Eye (tissue), 1 donor: ENCODE data around the gene NFIA.

ENCODE experiments used
- DNase-seq: peaks from one replicate; pipeline ENCODE4 v3.0.0-alpha.2; 2015

Gene NFIA

GRCh38 chr1:61082311-61083012 is at the start of gene NFIA:
TSS of gene NFIA (plus strand) at chr1:61082561.
- DNase-seq = peak; percentile 87

GRCh38 chr1:61035880-61036279 is 46.5 kb upstream of the NFIA start:
- DNase-seq = no peak

DNA sequence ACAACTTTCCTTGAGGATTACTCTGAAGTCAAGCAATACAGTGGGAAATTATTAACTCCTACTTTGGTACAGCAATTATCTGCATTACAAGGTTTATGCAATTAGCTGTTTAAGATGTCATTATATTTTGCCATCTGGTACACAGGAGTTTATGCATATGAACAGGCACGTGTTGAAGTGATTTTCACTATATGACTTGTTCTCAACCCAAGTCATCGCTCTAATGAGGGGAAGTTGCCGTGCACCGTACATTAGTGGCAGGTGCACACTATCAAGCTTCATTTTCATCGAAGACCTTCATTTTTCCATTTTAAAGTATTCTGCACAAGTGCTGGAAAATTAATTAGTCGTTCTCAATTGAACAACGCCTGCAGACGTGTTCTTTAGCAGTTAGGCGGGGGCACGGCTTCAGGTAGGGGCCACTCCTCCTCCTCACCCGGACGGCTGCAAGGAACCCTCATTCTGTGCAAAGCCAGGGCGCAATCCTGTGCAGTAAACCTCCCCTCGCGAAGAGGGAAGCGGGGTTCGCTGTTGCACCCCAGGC is 39.8 kb upstream of the NFIA start:
- no peak for DNase-seq

DNA sequence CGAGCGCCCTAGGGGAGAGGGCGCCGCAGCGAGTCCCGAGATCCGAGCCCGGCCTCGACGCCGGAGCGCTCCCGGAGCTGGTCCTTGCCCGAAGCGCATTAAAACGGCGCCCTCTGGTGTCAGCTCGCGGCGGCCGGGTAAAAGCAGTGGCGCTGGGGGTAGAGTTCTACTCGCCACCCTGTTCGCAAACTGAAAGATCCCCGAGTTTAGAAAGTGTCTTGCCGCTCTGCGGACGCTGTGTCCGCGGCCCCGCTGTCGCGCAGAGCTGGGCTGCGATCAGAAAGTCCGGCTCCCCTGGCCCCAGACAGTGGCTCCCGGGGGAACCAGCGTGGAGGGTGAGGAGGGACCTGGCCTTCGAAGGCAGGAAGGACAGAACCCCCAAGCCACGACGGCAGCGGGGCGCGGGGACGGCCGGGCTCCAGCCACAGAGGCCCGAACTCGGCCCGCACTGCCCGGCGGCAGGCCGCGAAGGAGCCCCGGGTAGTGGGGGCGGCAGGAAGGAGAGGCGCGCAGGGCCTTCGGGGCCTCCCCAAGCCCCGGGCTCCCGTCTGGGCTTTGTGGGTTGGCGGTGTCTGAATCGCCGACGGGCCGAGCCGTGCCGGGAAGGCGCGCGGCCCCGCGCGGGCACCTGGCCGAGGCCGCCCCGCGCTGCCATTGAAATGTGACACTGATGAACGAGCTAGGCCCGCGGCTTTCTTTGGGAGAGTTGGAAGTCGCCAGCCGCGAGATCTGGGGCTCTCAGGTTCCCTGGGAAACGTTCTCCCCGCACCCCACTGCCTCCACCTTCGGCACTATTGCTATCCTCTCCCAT is 39.1 kb upstream of the NFIA start:
- peak; percentile 90 for DNase-seq

DNA sequence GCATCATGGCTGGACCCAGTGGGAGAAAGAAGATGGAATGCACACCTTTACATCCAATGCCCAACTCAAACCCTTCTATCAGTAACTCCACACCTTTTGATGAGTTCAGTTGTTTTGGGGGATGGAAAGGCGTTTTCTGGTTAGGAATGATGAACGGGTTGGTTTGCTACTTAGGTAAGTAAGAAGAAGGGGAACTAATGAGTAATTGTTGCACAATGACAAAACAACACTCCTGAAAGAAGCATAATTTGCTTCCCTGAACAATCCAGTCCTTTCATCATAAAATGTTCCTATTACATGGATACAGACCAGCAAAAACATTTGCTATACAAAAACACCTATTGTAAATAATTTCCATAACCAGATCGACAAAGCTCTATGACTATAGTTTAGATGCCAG is 35.9 kb upstream of the NFIA start:
- no peak for DNase-seq

GRCh38 chr1:61047061-61047460 is 35.3 kb upstream of the NFIA start:
- DNase-seq = no peak

- DNase-seq = peak; percentile 97
These were observed 32.4 kb upstream of the NFIA start for GRCh38 chr1:61049850-61050540.

- peak; percentile 66 for DNase-seq
These were observed 31.6 kb upstream of the NFIA start for GRCh38 chr1:61050541-61051442.

- no peak for DNase-seq
These were observed 31.0 kb upstream of the NFIA start for GRCh38 chr1:61051443-61051718.

DNA sequence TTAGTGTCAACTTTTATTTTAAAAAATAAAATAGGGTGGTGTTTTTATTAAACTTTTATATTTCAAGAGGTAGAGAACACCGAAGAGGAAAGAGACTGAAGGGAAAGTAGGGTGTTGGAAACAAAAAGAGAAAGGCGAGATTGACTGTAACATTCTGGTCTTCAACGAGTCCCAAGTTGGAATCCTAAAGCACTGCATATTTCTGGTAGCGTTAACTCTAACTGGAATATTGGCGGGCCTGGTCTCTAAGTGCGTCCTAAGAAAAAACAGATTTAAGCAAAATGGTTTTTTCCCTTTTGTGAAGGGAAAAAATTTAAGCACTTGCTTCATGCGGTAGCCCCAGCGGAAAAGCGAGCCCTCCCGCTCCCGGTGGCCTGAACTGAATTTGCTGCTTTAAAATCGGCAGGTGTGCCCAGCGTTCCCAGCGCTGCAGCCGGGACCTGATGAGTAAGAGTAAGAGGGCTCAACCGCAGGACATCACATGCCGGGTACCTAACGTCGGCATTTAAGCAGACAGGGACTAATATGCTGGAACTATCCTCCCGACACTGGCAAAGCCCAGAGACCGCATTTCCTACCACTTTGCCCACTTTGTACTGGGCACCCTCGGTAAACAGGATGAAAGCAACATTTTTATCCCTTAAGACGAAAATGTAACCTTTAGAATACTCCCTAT is 30.5 kb upstream of the NFIA start:
- peak; percentile 51 for DNase-seq

GRCh38 chr1:61052395-61053225 is 29.8 kb upstream of the NFIA start:
- DNase-seq = peak; percentile 55

GRCh38 chr1:61053226-61053711 is 29.1 kb upstream of the NFIA start:
- DNase-seq = peak; percentile 56

GRCh38 chr1:61053712-61054600 is 28.4 kb upstream of the NFIA start:
- peak; percentile 64 for DNase-seq

DNA sequence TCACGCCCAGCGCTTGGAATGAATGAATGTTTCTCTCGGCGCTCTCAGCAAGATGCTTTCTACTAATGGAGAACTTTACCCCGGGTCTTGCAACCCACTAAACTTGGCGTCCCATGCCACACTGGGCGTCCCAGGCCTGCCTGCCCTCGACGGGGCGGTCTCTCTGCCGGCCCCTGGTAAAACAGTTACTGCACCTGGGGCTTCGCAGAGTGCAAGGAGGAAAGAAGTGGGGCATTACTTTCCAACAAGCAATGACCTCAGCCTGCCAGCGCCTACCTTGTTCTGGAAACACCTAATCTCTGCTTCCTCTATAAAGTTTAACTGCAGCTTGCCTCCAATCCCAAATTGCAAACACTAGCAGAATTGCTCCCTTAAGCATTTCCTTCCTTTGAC is 27.8 kb upstream of the NFIA start:
- no peak for DNase-seq

DNA sequence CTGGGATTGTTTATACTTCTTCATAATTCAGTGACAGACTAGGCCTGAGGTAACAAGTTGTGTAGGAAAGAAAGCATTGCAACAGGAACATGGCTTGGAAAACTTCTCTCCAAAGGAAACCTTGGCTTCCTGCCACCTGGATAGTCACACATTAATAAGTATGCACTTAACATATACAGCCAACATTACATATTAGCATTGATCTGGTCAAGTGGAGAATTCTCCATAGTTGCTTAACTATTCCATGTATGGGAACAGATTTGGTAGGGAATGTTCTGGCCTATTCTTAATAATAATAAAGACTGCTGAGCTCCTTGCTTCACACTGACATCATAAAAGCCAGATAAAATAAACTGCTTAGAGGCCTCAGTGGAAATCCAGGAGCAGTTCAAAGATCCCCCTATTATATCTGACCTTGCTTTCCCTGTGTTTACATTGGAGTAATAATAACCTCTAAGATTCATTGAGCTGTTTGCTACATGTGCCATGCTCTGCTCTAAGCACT is 27.2 kb upstream of the NFIA start:
- DNase-seq = peak; percentile 58

GRCh38 chr1:61056196-61056572 is 26.2 kb upstream of the NFIA start:
- no peak for DNase-seq

DNA sequence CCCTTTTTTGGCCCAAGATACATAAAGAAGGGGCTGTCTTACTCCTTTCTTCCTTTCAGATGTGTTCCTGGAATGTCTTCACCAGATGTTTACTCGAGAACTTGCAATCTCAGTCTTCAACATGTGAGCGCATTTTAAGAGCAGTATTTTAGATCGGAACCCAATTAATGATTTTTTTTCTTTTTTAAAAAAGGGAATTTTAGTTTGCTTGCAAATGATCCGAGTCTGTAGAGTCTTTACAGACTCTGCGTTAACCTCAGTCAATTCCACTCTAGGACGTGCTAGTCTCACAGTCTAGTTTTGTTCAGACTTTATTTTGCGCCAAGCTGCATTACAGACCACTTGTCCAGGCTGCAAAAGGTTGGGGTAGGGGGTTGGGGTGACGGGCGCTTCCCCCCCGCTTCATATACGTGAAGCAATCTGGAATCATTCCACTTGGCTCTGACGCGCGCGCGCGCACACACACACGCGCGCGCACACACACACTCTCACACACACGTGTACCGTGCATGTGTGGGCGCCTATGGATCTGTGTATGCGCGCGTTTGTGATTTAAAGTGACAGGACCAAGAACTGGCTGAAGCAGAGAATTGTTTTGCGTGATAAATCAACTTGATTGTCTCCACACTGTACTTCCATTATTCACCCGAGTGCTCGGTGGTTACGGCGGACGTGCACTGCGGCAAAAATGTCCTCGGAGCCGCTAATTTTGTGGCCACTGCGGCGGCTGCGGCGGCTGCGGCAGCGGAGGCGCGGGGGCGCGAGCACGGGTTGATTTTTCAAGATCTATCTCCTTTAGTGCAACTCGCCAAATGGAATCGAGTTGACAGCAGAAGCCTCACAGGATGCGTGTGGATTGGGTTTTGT is 25.6 kb upstream of the NFIA start:
- peak; percentile 90 for DNase-seq

- DNase-seq = no peak
These were observed 23.7 kb upstream of the NFIA start for GRCh38 chr1:61058483-61059245.
